ENCODE results near the gene PSENEN.

DNA sequence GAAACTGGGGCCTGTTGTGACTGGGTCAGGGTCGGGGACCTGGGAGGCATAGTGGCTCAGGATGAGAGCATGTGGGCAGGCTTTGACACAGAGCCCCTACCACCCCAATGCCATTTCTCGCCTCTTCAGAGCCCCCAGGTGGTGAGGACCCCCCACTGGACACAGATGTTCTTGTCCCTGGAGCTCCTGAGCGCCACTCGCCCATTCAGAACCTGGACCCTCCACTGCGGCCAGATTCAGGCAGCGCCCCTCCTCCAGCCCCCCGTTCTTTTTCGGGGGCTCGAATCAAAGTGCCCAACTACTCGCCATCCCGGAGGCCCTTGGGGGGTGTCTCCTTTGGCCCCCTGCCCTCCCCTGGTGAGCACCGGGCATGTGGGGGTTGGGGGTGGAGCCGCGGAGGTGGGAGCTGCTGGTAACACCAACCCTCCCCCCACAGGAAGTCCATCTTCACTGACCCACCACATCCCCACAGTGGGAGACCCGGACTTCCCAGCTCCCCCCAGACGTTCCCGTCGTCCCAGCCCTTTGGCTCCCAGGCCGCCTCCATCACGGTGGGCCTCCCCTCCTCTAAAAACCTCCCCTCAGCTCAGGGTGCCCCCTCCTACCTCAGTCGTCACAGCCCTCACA is 13.6 kb upstream of the PSENEN start:
- TF ChIP-seq, protein P1, sequence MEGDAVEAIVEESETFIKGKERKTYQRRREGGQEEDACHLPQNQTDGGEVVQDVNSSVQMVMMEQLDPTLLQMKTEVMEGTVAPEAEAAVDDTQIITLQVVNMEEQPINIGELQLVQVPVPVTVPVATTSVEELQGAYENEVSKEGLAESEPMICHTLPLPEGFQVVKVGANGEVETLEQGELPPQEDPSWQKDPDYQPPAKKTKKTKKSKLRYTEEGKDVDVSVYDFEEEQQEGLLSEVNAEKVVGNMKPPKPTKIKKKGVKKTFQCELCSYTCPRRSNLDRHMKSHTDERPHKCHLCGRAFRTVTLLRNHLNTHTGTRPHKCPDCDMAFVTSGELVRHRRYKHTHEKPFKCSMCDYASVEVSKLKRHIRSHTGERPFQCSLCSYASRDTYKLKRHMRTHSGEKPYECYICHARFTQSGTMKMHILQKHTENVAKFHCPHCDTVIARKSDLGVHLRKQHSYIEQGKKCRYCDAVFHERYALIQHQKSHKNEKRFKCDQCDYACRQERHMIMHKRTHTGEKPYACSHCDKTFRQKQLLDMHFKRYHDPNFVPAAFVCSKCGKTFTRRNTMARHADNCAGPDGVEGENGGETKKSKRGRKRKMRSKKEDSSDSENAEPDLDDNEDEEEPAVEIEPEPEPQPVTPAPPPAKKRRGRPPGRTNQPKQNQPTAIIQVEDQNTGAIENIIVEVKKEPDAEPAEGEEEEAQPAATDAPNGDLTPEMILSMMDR (IDR thresholded peaks at IDR 0.05; ENCODE audit: insufficient read depth, low read length, poor library complexity, severe bottlenecking), result no peak
- no peak for TF ChIP-seq EZH2phosphoT487 (conservative IDR thresholded peaks at IDR 0.05; ENCODE audit: low read length)
